ENCODE results near the gene PLCB4. TPM values are rescaled to one million over a fixed set of nuclear protein-coding genes. Genes with fewer than 3 reads are reported as not detected.

The PLCB4 gene
- total RNA-seq, 1 donor from 2014 or later = 12.0 TPM

DNA sequence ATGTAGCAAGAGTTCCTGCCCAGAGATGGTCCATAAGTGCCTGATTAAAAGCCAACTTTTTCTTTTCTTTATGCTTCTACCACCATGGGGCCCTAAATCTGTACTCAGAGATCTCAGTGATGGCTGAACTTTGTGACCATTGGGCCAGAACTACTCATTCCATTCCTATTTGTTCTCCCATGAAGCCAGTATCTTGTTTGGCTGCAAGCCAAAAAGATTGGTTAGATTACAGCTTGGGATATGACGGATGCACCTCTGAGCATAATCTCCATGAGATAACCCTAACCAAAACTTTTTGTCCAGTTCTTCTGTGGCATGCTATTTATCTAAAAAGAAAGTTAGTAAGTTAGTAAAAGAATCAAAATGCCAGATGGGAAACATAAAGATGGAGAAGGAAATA lies 72.2 kb downstream of the PLCB4 start:
- intact Hi-C loops (cut with DNase I) = no loop called here
- no peak overlapping the region for H3K27ac ChIP-seq
- no peak for DNase-seq (ENCODE audit: extremely low spot score in 2 of 2)
- no peak overlapping the region for H3K4me3 ChIP-seq
- no peaks in the 10 kb centered on the region for H3K27me3 ChIP-seq
- no peaks in the 10 kb centered on the region for H3K9me3 ChIP-seq
- TF ChIP-seq POLR2A (IDR thresholded peaks at IDR 0.05) (no peak), POLR2AphosphoS5 (IDR thresholded peaks at IDR 0.05; ENCODE audit: insufficient read depth in 1 of 2, low read depth in 1 of 2) (no peak)
- TF ChIP-seq, protein P1, sequence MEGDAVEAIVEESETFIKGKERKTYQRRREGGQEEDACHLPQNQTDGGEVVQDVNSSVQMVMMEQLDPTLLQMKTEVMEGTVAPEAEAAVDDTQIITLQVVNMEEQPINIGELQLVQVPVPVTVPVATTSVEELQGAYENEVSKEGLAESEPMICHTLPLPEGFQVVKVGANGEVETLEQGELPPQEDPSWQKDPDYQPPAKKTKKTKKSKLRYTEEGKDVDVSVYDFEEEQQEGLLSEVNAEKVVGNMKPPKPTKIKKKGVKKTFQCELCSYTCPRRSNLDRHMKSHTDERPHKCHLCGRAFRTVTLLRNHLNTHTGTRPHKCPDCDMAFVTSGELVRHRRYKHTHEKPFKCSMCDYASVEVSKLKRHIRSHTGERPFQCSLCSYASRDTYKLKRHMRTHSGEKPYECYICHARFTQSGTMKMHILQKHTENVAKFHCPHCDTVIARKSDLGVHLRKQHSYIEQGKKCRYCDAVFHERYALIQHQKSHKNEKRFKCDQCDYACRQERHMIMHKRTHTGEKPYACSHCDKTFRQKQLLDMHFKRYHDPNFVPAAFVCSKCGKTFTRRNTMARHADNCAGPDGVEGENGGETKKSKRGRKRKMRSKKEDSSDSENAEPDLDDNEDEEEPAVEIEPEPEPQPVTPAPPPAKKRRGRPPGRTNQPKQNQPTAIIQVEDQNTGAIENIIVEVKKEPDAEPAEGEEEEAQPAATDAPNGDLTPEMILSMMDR (IDR thresholded peaks at IDR 0.05) = no peak
- H3K4me1 ChIP-seq = peaks cover 12% of the 10 kb centered on the region
- H3K36me3 ChIP-seq = no peaks in the 10 kb centered on the region

DNA sequence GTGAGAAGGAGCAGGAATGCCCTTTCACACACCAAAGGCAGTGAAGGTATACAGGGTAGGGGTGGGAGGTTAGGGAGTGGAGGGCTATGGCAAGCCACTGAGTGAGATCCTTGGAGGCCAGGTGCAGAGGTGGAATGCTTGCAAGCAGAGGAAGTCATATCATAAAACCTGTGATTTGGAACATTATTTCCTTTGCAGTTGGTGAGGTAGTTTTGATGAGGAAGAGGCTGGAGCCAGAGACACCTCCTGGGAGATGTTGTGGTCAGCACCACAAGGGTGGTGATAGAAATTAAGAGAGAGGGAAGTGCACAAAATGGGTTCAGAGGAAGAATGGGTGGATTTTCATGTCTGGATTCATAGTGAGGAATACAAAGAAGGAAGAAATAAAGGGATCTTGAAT lies 73.0 kb downstream of the PLCB4 start:
- Histone ChIP-seq H3K36me3 (no peaks in the 10 kb centered on the region), H3K4me1 (peaks cover 12% of the 10 kb centered on the region), H3K9me3 (no peaks in the 10 kb centered on the region), H3K4me3 (no peak overlapping the region), H3K27me3 (no peaks in the 10 kb centered on the region), H3K27ac (no peak overlapping the region)
- intact Hi-C loops (cut with DNase I) = no loop called here
- DNase-seq (ENCODE audit: extremely low spot score in 2 of 2) = no peak
- TF ChIP-seq, protein P1 (IDR thresholded peaks at IDR 0.05) = no peak
- TF ChIP-seq POLR2A (IDR thresholded peaks at IDR 0.05) = no peak
- TF ChIP-seq POLR2AphosphoS5 (IDR thresholded peaks at IDR 0.05; ENCODE audit: insufficient read depth in 1 of 2, low read depth in 1 of 2) = no peak

DNA sequence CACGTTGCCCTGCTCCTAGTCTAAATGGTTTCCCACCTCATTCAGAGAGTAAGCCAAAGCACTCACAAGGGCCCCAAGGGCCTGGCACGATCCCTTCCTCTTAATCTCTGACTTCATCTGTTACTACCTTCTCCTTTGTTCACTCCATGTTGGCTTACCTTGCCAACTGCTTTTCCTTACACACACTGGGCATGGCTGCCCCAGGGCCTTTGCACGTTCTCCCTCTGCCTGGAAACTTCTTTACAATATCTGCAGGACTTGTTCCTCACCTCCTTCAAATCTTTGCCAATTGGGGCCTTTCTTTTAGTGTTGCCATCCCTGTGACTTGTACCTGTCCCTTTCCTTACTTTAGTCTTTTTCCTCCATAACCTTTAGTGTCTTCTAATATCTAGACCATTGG lies 73.9 kb downstream of the PLCB4 start:
- Histone ChIP-seq H3K4me1 (peaks cover 12% of the 10 kb centered on the region), H3K36me3 (no peaks in the 10 kb centered on the region), H3K4me3 (no peak overlapping the region), H3K9me3 (no peaks in the 10 kb centered on the region), H3K27ac (no peak overlapping the region), H3K27me3 (no peaks in the 10 kb centered on the region)
- TF ChIP-seq POLR2A (IDR thresholded peaks at IDR 0.05) = no peak
- TF ChIP-seq POLR2AphosphoS5 (IDR thresholded peaks at IDR 0.05; ENCODE audit: insufficient read depth in 1 of 2, low read depth in 1 of 2) = no peak
- TF ChIP-seq, protein P1 (IDR thresholded peaks at IDR 0.05) = no peak
- no peak for DNase-seq (ENCODE audit: extremely low spot score in 2 of 2)
- intact Hi-C loops (cut with DNase I) = no loop called here

DNA sequence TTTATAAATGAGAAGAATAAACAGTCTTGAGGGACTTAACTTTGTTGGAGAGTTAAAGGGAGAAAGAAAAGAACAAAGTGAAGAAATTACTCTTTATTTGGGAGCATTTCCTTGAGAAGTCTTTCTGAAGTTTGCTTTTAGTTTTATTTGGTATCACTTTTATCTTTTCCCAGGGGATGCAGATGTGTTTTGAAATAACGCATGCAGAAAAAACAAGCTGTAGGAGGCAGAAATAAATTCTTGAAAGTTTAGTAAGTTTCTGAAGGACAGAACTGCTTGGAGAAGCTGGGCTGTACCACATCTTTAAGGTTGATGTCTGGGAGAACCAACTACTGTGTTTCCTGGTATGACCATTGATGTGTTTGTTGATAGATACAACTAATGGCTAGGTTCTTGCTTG lies 75.0 kb downstream of the PLCB4 start:
- Histone ChIP-seq H3K4me1 (peaks cover 12% of the 10 kb centered on the region), H3K36me3 (no peaks in the 10 kb centered on the region), H3K27me3 (no peaks in the 10 kb centered on the region), H3K9me3 (no peaks in the 10 kb centered on the region), H3K4me3 (no peak overlapping the region), H3K27ac (no peak overlapping the region)
- intact Hi-C loops (cut with DNase I) = no loop called here
- no peak for DNase-seq (ENCODE audit: extremely low spot score in 2 of 2)
- no peak for TF ChIP-seq POLR2AphosphoS5 (IDR thresholded peaks at IDR 0.05; ENCODE audit: insufficient read depth in 1 of 2, low read depth in 1 of 2)
- TF ChIP-seq, protein P1 (IDR thresholded peaks at IDR 0.05) = no peak
- TF ChIP-seq POLR2A (IDR thresholded peaks at IDR 0.05) = no peak

DNA sequence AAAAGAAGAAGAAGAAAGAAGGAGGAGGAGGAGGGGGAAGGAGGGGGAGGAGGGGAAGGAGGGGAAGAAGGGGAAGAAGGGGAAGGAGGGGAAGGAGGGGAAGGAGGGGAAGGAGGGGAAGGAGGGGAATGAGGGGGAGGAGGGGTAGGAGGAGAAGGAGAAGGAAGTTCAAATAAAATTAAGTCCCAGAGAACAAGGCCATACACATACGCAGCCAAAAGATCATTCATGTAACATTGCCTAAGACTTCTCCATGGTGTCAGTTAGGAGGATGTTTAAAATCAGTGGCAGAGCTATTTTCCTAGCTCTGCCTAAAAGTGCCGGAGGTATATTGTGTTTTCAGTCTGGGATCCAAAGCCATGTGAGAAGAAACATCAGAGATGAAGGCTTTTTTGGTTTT lies 75.8 kb downstream of the PLCB4 start:
- intact Hi-C loops (cut with DNase I) = no loop called here
- H3K4me3 ChIP-seq = no peak overlapping the region
- no peaks in the 10 kb centered on the region for H3K36me3 ChIP-seq
- peaks cover 12% of the 10 kb centered on the region for H3K4me1 ChIP-seq
- TF ChIP-seq, protein P1 (IDR thresholded peaks at IDR 0.05) = no peak
- no peak for TF ChIP-seq POLR2AphosphoS5 (IDR thresholded peaks at IDR 0.05; ENCODE audit: insufficient read depth in 1 of 2, low read depth in 1 of 2)
- no peak for TF ChIP-seq POLR2A (IDR thresholded peaks at IDR 0.05)
- no peak for DNase-seq (ENCODE audit: extremely low spot score in 2 of 2)
- no peak overlapping the region for H3K27ac ChIP-seq
- no peaks in the 10 kb centered on the region for H3K9me3 ChIP-seq
- H3K27me3 ChIP-seq = no peaks in the 10 kb centered on the region

All from vagina (tissue), 2 donors.